Hepatocyte (in vitro differentiated cells): ENCODE measurements around the gene SBF2. TPM values are rescaled to one million over a fixed set of nuclear protein-coding genes. Genes with fewer than 3 reads are reported as not detected.

ENCODE experiments used
- DNase-seq: peaks from one replicate; pipeline ENCODE4 v3.0.0-alpha.2; 2016; ENCODE audit warnings: low spot score
- H2AFZ ChIP-seq: fragments of 200-600 bp; sonication (generic); 2 replicates; pipeline ENCODE4 v1.6.0; 2016; ENCODE audit warnings: antibody characterized with exemption, mild to moderate bottlenecking
- H3K27ac ChIP-seq: fragments of 200-600 bp; sonication (generic); 2 replicates; pipeline ENCODE4 v1.5.1; 2016; ENCODE audit warnings: mild to moderate bottlenecking
- H3K27me3 ChIP-seq: fragments of 200-600 bp; sonication (generic); 2 replicates; pipeline ENCODE4 v1.6.1; 2016
- H3K36me3 ChIP-seq: fragments of 200-600 bp; sonication (generic); replicated peaks from 2 replicates; pipeline ENCODE4 v1.5.1; 2016; ENCODE audit warnings: low read depth; ENCODE audit not compliant: insufficient read depth
- H3K4me1 ChIP-seq: fragments of 200-600 bp; sonication (generic); 2 replicates; pipeline ENCODE4 v1.5.1; 2016; ENCODE audit warnings: mild to moderate bottlenecking, moderate library complexity; ENCODE audit not compliant: insufficient read depth
- H3K4me2 ChIP-seq: fragments of 200-600 bp; sonication (generic); 2 replicates; pipeline ENCODE4 v1.6.0; 2016
- H3K4me3 ChIP-seq: fragments of 200-600 bp; sonication (generic); 2 replicates; pipeline ENCODE4 v1.5.1; 2016; ENCODE audit warnings: mild to moderate bottlenecking
- H3K79me2 ChIP-seq: fragments of 200-600 bp; sonication (generic); 2 replicates; pipeline ENCODE4 v1.6.0; 2017; ENCODE audit warnings: mild to moderate bottlenecking
- H3K9me2 ChIP-seq: fragments of 200-600 bp; sonication (generic); replicated peaks from 2 replicates; pipeline ENCODE4 v1.6.0; 2017; ENCODE audit warnings: mild to moderate bottlenecking; ENCODE audit not compliant: insufficient read depth
- H3K9me3 ChIP-seq: fragments of 200-600 bp; sonication (generic); 2 replicates; pipeline ENCODE4 v1.5.1; 2016; ENCODE audit warnings: low read depth, mild to moderate bottlenecking
- H4K20me1 ChIP-seq: fragments of 200-600 bp; sonication (generic); 2 replicates; pipeline ENCODE4 v1.6.0; 2016; ENCODE audit warnings: mild to moderate bottlenecking; ENCODE audit not compliant: insufficient read depth, poor library complexity, severe bottlenecking
- EZH2 ChIP-seq: fragments of 200-600 bp; sonication (generic); IDR thresholded peaks from 2 replicates; pipeline ENCODE4 v1.6.1; 2016; ENCODE audit warnings: antibody characterized with exemption, mild to moderate bottlenecking, borderline replicate concordance
- EZH2phosphoT487 ChIP-seq: fragments of 200-600 bp; sonication (generic); IDR thresholded peaks from one replicate; pipeline ENCODE4 v1.6.1; 2018; ENCODE audit warnings: antibody characterized with exemption, mild to moderate bottlenecking, low read depth, moderate library complexity; ENCODE audit not compliant: unreplicated experiment, severe bottlenecking
- WGBS: methylation state at CpG from one replicate; pipeline ENCODE4 v1.1.6; 2016; ENCODE audit warnings: low lambda C conversion rate; ENCODE audit errors: missing lambda C conversion rate; 5-methylcytosine and 5-hydroxymethylcytosine counted together
- polyA plus RNA-seq: library from polyadenylated mRNA; unstranded; fragments of >200 nt; fragmentation: Nextera tagmentation; extraction: Ambion mirVana; gene quantifications from 2 replicates; pipeline ENCODE4 v1.2.1, GENCODE V29; 2016
- total RNA-seq: library from RNA; depleted of rRNA; stranded (reverse); fragments of >200 nt; gene quantifications from 2 replicates; pipeline ENCODE4 v1.2.3, GENCODE V29; 2014
- TF ChIP-seq, protein P1 (sequence below): fragments of 200-600 bp; sonication (generic); IDR thresholded peaks from 2 replicates; pipeline ENCODE4 v1.5.1; 2016; ENCODE audit warnings: antibody characterized with exemption, mild to moderate bottlenecking; ENCODE audit not compliant: poor library complexity

The SBF2 gene
- total and polyA plus RNA-seq, 2 experiments from 2014 or later: 25.7 to 83.2 TPM

DNA sequence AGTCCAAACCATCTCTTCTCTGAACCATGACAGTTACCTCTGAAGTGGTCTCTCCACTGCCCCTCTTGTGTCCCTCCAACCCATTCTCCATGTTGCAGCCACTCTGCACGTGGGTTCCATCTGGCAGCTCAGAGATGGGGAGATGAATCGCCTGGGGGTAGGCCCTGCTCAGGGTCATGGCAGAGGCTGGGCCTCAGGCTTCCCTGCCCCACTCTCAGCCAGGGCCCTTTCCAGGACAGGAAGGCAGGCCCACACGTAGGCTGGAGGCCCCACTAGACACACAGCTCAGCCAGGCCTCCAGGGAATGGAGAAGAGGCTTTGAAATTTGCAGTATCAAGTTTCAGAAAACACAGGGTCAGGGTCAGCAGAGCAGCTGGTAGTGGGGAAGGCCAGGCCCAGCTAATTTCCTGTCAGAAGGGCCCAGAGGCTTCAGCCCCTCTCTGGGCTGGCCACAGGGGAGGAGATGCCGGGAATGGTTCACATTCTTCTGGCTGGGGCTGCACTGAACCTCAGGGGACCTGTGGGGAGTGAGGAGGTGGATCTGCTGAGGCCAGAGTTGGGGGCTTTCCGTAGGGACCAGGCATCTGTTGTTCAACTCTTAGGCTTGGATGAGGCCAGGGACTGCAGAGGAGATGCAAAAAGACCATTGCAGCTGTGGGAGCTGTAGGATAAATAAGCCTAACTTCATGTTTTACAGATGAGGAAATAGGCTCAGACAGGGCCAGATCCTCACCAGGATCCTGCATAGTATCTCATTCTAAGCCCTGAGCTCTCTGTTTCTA lies 528.5 kb downstream of the SBF2 start:
- Histone ChIP-seq H2AFZ (no peak overlapping the region), H3K4me2 (no peak overlapping the region), H3K9me3 (no peaks in the 10 kb centered on the region), H3K4me3 (no peak overlapping the region), H3K27ac (peak overlapping the region; percentile 88), H4K20me1 (no peaks in the 10 kb centered on the region), H3K36me3 (no peaks in the 10 kb centered on the region), H3K9me2 (no peaks in the 10 kb centered on the region), H3K27me3 (no peaks in the 10 kb centered on the region), H3K4me1 (peaks cover 10% of the 10 kb centered on the region), H3K79me2 (peaks cover 8% of the 10 kb centered on the region)
- peak; percentile 55 for DNase-seq
- 44% methylated on average over 5 of the region's 5 CpGs for WGBS
- no peak for TF ChIP-seq EZH2phosphoT487
- TF ChIP-seq, protein P1, sequence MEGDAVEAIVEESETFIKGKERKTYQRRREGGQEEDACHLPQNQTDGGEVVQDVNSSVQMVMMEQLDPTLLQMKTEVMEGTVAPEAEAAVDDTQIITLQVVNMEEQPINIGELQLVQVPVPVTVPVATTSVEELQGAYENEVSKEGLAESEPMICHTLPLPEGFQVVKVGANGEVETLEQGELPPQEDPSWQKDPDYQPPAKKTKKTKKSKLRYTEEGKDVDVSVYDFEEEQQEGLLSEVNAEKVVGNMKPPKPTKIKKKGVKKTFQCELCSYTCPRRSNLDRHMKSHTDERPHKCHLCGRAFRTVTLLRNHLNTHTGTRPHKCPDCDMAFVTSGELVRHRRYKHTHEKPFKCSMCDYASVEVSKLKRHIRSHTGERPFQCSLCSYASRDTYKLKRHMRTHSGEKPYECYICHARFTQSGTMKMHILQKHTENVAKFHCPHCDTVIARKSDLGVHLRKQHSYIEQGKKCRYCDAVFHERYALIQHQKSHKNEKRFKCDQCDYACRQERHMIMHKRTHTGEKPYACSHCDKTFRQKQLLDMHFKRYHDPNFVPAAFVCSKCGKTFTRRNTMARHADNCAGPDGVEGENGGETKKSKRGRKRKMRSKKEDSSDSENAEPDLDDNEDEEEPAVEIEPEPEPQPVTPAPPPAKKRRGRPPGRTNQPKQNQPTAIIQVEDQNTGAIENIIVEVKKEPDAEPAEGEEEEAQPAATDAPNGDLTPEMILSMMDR: no peak
- TF ChIP-seq EZH2: no peak

DNA sequence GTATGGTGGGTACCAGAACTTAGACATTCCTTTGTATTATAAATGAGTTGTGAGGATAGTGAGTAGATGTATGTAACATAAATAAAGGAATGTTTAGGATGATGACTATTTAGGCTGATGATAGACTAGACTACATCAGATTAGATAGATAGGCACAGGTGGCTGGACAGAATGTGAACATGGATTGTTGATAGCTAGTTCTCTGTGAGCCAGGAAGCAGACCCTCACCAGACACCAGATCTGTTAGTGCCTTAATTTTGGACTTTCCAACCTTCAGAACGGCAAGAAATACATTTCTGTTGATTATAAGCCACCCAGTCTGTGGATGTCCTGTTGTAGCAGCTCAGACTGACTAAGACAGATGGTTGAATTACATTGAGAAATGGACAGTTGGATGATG lies 530.7 kb downstream of the SBF2 start:
- Histone ChIP-seq H2AFZ (no peak overlapping the region), H3K27me3 (no peaks in the 10 kb centered on the region), H3K9me2 (no peaks in the 10 kb centered on the region), H3K27ac (no peak overlapping the region), H3K79me2 (peaks cover 8% of the 10 kb centered on the region), H4K20me1 (no peaks in the 10 kb centered on the region), H3K9me3 (no peaks in the 10 kb centered on the region), H3K4me3 (no peak overlapping the region), H3K4me2 (no peak overlapping the region), H3K36me3 (no peaks in the 10 kb centered on the region), H3K4me1 (peaks cover 24% of the 10 kb centered on the region)
- WGBS: 82% methylated on average over 1 of the region's 1 CpG
- DNase-seq: no peak
- TF ChIP-seq, protein P1: no peak
- TF ChIP-seq EZH2phosphoT487 (no peak), EZH2 (no peak)

DNA sequence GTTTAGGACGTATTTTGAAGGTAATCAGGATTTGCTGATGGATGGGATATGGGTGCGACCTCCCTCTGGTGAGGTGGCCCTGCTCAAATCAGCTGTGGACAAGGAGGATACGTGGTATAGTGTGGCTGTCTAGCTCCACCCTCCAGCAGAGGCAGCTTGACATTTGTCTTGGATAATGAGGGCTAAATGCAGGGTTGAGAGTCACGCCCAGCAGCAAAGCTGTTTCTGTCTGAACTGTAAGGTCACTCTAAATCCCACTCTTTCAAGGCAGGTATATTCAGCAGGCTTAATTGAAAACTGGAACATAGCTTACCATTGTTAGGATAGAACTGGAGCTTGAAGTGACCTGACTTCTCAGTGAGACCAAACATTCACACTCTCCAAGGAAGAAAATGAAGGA lies 531.5 kb downstream of the SBF2 start:
- TF ChIP-seq, protein P1: no peak
- TF ChIP-seq EZH2: no peak
- TF ChIP-seq EZH2phosphoT487: no peak
- H3K36me3 ChIP-seq: no peaks in the 10 kb centered on the region
- 90% methylated on average over 4 of the region's 4 CpGs for WGBS

More for the DNA sequence above, 531.5 kb downstream of the SBF2 start:
- Histone ChIP-seq H4K20me1 (no peaks in the 10 kb centered on the region), H3K4me2 (no peak overlapping the region), H3K4me3 (no peak overlapping the region), H2AFZ (no peak overlapping the region), H3K4me1 (peaks cover 27% of the 10 kb centered on the region), H3K9me2 (no peaks in the 10 kb centered on the region), H3K27me3 (no peaks in the 10 kb centered on the region), H3K27ac (no peak overlapping the region), H3K79me2 (peaks cover 8% of the 10 kb centered on the region), H3K9me3 (no peaks in the 10 kb centered on the region)
- no peak for DNase-seq
